Endothelial cell of umbilical vein (primary cell): ENCODE data around the gene PLXND1. TPM values are rescaled to one million over a fixed set of nuclear protein-coding genes. Genes with fewer than 3 reads are reported as not detected.

ENCODE experiments used
- BruUV-seq: library from RNA; stranded (reverse); fragments of 400-500 nt; replicated peaks from 2 replicates; lab custom pipeline; 2021; lab: Mats Ljungman, UMichigan
- CTCF ChIA-PET: fragments of 300-600, 350-600 bp; sonication (Branson Sonifier 250); formaldehyde crosslinking; loops from one replicate; lab custom pipeline; 2021; ENCODE audit warnings: antibody characterized with exemption, inconsistent platforms; lab: Charles Lee
- POLR2A ChIA-PET: fragments of 300-600, 350-600 bp; sonication (Branson Sonifier 250); formaldehyde crosslinking; loops from one replicate; lab custom pipeline; 2021; ENCODE audit warnings: antibody characterized with exemption, inconsistent platforms; lab: Charles Lee
- DNase-seq: peaks from one replicate; pipeline ENCODE4 v3.0.0-alpha.2; 2011; ENCODE audit warnings: low read depth, low spot score
- FAIRE-seq: peaks from 2 replicates; lab custom pipeline; 2011; peaks lifted over from hg19 to GRCh38; lab: Jason Lieb, UNC
- H2AFZ ChIP-seq: 2 replicates; pipeline ENCODE4 v1.6.0; 2012; ENCODE audit warnings: low read depth, low read length, control low read depth, inconsistent platforms
- H3K27ac ChIP-seq: 2 replicates; pipeline ENCODE4 v1.5.1; 2011; ENCODE audit warnings: low read depth, mild to moderate bottlenecking, control low read depth, low read length, moderate library complexity; ENCODE audit not compliant: insufficient read depth
- H3K27me3 ChIP-seq, 2 experiments: 2 replicates each; pipeline versions ENCODE4 v1.6.0 to v1.6.1; 2011; ENCODE audit warnings: low read length in 2 of 2, mixed read lengths in 1 of 2; ENCODE audit not compliant: control insufficient read depth in 2 of 2, insufficient read depth in 2 of 2
- H3K36me3 ChIP-seq, 2 experiments: 2 replicates in 1 of 2; 3 replicates in 1 of 2; pipeline ENCODE4 v1.5.1; 2011; ENCODE audit warnings: low read length in 2 of 2, mild to moderate bottlenecking in 1 of 2, moderate library complexity in 1 of 2; ENCODE audit not compliant: control insufficient read depth in 2 of 2, insufficient read depth in 2 of 2; ENCODE audit errors: extremely low read depth in 1 of 2
- H3K4me1 ChIP-seq: 3 replicates; pipeline ENCODE4 v1.5.1; 2011; ENCODE audit warnings: mild to moderate bottlenecking, low read length; ENCODE audit not compliant: control insufficient read depth, insufficient read depth; ENCODE audit errors: extremely low read depth
- H3K4me2 ChIP-seq: 2 replicates; pipeline ENCODE4 v1.6.1; 2011; ENCODE audit warnings: low read length, control low read depth, mixed read lengths; ENCODE audit not compliant: insufficient read depth
- H3K4me3 ChIP-seq, 3 experiments: fragments of 200-600 bp in 1 of 3; sonication (generic), shearing (Covaris generic) in 1 of 3; replicated peaks in 1 of 3; 2 replicates each; pipeline ENCODE4 v1.5.1; 2011 to 2016; ENCODE audit warnings: control low read depth in 3 of 3, low read length in 3 of 3, mild to moderate bottlenecking in 2 of 3, inconsistent platforms in 1 of 3, low read depth in 1 of 3, moderate library complexity in 1 of 3; ENCODE audit not compliant: insufficient read depth in 1 of 3
- H3K79me2 ChIP-seq: 2 replicates; pipeline ENCODE4 v1.6.0; 2012; ENCODE audit warnings: low read length, inconsistent platforms; ENCODE audit not compliant: control insufficient read depth, insufficient read depth
- H3K9ac ChIP-seq: replicated peaks from 2 replicates; pipeline ENCODE3; 2011; ENCODE audit warnings: low read length, control low read depth; ENCODE audit not compliant: insufficient read depth; ENCODE audit errors: extremely low read depth
- H3K9me1 ChIP-seq: replicated peaks from 3 replicates; pipeline ENCODE4 v1.6.0; 2011; ENCODE audit warnings: mild to moderate bottlenecking, low read length; ENCODE audit not compliant: control insufficient read depth, insufficient read depth; ENCODE audit errors: extremely low read depth
- H3K9me3 ChIP-seq: replicated peaks from 2 replicates; pipeline ENCODE4 v1.5.1; 2012; ENCODE audit warnings: low read length, inconsistent platforms; ENCODE audit not compliant: control insufficient read depth, insufficient read depth
- H4K20me1 ChIP-seq: replicated peaks from 2 replicates; pipeline ENCODE3; 2011; ENCODE audit warnings: mild to moderate bottlenecking, low read length; ENCODE audit not compliant: control insufficient read depth, insufficient read depth; ENCODE audit errors: extremely low read depth
- CTCF ChIP-seq, 2 donors: IDR thresholded peaks; 1 replicate in 1 of 2; 2 replicates in 1 of 2; pipeline ENCODE4 v1.5.1; 2011; ENCODE audit warnings: low read length in 2 of 2, mild to moderate bottlenecking in 2 of 2, moderate library complexity in 2 of 2, control low read depth in 1 of 2, inconsistent platforms in 1 of 2, low read depth in 1 of 2; ENCODE audit not compliant: insufficient read depth in 1 of 2; ENCODE audit errors: extremely low read depth in 1 of 2
- EZH2 ChIP-seq: IDR thresholded peaks from 2 replicates; pipeline ENCODE4 v1.6.1; 2012; ENCODE audit warnings: borderline replicate concordance, low read depth, mild to moderate bottlenecking, moderate library complexity, low read length, inconsistent platforms; ENCODE audit not compliant: severe bottlenecking
- FOS ChIP-seq: IDR thresholded peaks from 2 replicates; pipeline ENCODE4 v1.6.1; 2011; ENCODE audit warnings: mild to moderate bottlenecking, low read length, moderate library complexity, borderline replicate concordance; ENCODE audit not compliant: insufficient read depth
- GATA2 ChIP-seq: IDR thresholded peaks from 2 replicates; pipeline ENCODE4 v1.7.0; 2011; ENCODE audit warnings: low read depth, mild to moderate bottlenecking, moderate library complexity, mixed read lengths, low read length; ENCODE audit not compliant: insufficient read length, insufficient read depth
- JUN ChIP-seq: IDR thresholded peaks from 2 replicates; pipeline ENCODE4 v1.6.1; 2011; ENCODE audit warnings: borderline replicate concordance, low read depth; ENCODE audit not compliant: insufficient read length, insufficient read depth
- MYC ChIP-seq: IDR thresholded peaks from one replicate; pipeline ENCODE4 v1.6.1; 2011; ENCODE audit warnings: mild to moderate bottlenecking, low read depth, low read length
- POLR2A ChIP-seq: IDR thresholded peaks from 2 replicates; pipeline ENCODE4 v1.6.1; 2012; ENCODE audit warnings: low read depth, mild to moderate bottlenecking, control low read depth, low read length
- POLR2AphosphoS5 ChIP-seq: IDR thresholded peaks from 2 replicates; pipeline ENCODE4 v1.6.1; 2012; ENCODE audit warnings: low read depth, mild to moderate bottlenecking, control low read depth, low read length, moderate library complexity; ENCODE audit not compliant: insufficient read depth
- dilution Hi-C: fragments of 300-500 bp; cut with MboI; formaldehyde crosslinking; loops from one replicate; pipeline ENCODE4 v1.15.0; 2019; ENCODE audit warnings: low sequenced_read_pairs; ENCODE audit not compliant: extremely low pct_ligation_motif_present
- intact Hi-C: fragments of 100-400 bp; cut with micrococcal nuclease; formaldehyde crosslinking; loops from one replicate; pipeline ENCODE4 v1.10.0; 2022
- polyA plus RNA-seq, 4 experiments: library from polyadenylated mRNA; depleted of rRNA in 3 of 4; stranded (reverse) in 3 of 4; unstranded in 1 of 4; fragments of >200 nt; gene quantifications; 2 replicates each; pipeline versions ENCODE4 v1.2.1 to v1.2.3, GENCODE V29; 2011 to 2012; ENCODE audit warnings: missing spikeins in 1 of 4
- total RNA-seq: library from RNA; stranded (reverse); gene quantifications from 2 replicates; pipeline ENCODE4 v1.2.3, GENCODE V29; 2021
- TF ChIP-seq, protein P1 (sequence below): IDR thresholded peaks from 2 replicates; pipeline ENCODE4 v1.6.1; 2011; ENCODE audit not compliant: insufficient read depth, insufficient read length

The PLXND1 gene
- total and polyA plus RNA-seq, 2 donors (not counting 3 experiments of a cell fraction or from before 2014, with no cell fraction given): 300 to 834 TPM

DNA sequence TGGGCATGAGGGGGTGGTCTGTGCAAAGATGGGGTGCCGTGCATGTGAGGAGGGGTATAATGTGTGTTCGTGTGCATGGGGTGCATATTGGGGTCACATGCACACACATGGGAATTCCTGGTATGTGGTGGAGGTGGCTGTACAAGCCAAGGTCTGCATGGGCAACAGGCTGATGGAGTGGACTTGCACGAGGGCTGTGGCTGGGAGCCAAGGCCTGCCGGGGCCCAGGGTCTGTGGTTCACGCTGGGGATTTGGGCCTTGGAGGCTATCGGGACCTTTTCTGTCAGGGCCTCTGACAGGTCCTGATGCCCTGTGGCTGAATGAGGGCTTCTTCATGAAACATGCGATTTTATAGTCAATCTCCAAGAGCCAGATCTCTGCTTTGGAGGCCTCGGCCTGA lies 9.8 kb upstream of the PLXND1 start:
- no peaks in the 10 kb centered on the region for H3K79me2 ChIP-seq
- H4K20me1 ChIP-seq: no peaks in the 10 kb centered on the region
- no peak overlapping the region for H3K9ac ChIP-seq
- ChIA-PET POLR2A (no interaction called here), CTCF (interaction anchor here (1.4 kb wide), 1 partner anchor 126 kb away, joined by 3 read pairs; no protein-coding TSS in a partner anchor)
- no peaks in the 10 kb centered on the region for H3K9me1 ChIP-seq
- intact Hi-C loops: no loop called here
- H3K36me3 ChIP-seq: no peaks in the 10 kb centered on the region
- no peak overlapping the region for H3K4me2 ChIP-seq
- H3K4me1 ChIP-seq: peaks cover 44% of the 10 kb centered on the region
- BruUV-seq: no TSS peak
- FAIRE-seq: no peak
- no peak for DNase-seq
- H3K27ac ChIP-seq: no peak overlapping the region
- H3K9me3 ChIP-seq: no peaks in the 10 kb centered on the region
- H3K27me3 ChIP-seq: no peaks in the 10 kb centered on the region
- no peak overlapping the region for H2AFZ ChIP-seq
- TF ChIP-seq JUN (no peak), MYC (no peak), FOS (no peak)
- TF ChIP-seq, protein P1, sequence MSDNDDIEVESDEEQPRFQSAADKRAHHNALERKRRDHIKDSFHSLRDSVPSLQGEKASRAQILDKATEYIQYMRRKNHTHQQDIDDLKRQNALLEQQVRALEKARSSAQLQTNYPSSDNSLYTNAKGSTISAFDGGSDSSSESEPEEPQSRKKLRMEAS: no peak
- dilution Hi-C loops: no loop called here
- H3K4me3 ChIP-seq: no peak overlapping the region

GRCh38 chr3:129615751-129616281 lies 9.3 kb upstream of the PLXND1 start:
- no peaks in the 10 kb centered on the region for H3K36me3 ChIP-seq
- H3K4me3 ChIP-seq: no peak overlapping the region
- no TSS peak for BruUV-seq
- no peaks in the 10 kb centered on the region for H3K79me2 ChIP-seq
- DNase-seq: no peak
- H3K4me2 ChIP-seq: no peak overlapping the region
- TF ChIP-seq POLR2AphosphoS5: no peak
- no peak for TF ChIP-seq EZH2
- no peak for TF ChIP-seq GATA2
- TF ChIP-seq JUN: no peak
- no peak for TF ChIP-seq CTCF (IDR thresholded peaks at IDR 0.05; ENCODE audit: extremely low read depth in 1 of 2, insufficient read depth in 1 of 2, low read depth in 1 of 2, low read length in 2 of 2)
- no peak for TF ChIP-seq POLR2A
- TF ChIP-seq MYC: no peak
- TF ChIP-seq, protein P1: no peak
- no peak for TF ChIP-seq FOS
- H3K27ac ChIP-seq: no peak overlapping the region
- H4K20me1 ChIP-seq: no peaks in the 10 kb centered on the region
- H3K27me3 ChIP-seq: no peaks in the 10 kb centered on the region
- peaks cover 42% of the 10 kb centered on the region for H3K4me1 ChIP-seq
- no peaks in the 10 kb centered on the region for H3K9me1 ChIP-seq
- dilution Hi-C loops (no loop called here), intact Hi-C loops (no loop called here)
- ChIA-PET POLR2A (no interaction called here), CTCF (no interaction called here)
- H3K9ac ChIP-seq: no peak overlapping the region
- H3K9me3 ChIP-seq: no peaks in the 10 kb centered on the region
- H2AFZ ChIP-seq: peak overlapping the region; percentile 17
- no peak for FAIRE-seq
